ENCODE results near the gene RPL19. TPM values are rescaled to one million over a fixed set of nuclear protein-coding genes. Genes with fewer than 3 reads are reported as not detected.

RPL19 gene
- total RNA-seq, 1 donor from 2014 or later, result 1,018 TPM

DNA sequence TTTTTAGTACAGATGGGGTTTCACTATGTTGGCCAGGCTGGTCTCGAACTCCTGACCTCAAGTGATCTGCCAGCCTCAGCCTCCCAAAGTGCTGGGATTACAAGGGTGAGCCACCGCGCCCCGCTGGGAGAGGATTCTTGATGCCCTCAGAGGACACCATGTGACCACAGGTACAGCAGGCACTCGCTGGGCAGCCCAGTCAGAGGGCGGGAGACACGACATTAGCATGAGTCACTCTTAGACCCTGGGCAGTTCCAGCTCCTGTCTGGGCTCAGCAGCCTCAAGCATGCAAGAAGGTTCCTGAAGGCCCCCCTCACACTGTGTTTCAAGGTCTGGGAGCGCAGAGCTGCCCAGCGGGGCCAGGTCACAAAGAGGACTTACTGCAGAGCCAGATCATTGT lies 13.8 kb downstream of the RPL19 start:
- DNase-seq (ENCODE audit: missing footprints) (no peak), ATAC-seq (no peak)
- intact Hi-C loops (cut with DNase I), result no loop called here

DNA sequence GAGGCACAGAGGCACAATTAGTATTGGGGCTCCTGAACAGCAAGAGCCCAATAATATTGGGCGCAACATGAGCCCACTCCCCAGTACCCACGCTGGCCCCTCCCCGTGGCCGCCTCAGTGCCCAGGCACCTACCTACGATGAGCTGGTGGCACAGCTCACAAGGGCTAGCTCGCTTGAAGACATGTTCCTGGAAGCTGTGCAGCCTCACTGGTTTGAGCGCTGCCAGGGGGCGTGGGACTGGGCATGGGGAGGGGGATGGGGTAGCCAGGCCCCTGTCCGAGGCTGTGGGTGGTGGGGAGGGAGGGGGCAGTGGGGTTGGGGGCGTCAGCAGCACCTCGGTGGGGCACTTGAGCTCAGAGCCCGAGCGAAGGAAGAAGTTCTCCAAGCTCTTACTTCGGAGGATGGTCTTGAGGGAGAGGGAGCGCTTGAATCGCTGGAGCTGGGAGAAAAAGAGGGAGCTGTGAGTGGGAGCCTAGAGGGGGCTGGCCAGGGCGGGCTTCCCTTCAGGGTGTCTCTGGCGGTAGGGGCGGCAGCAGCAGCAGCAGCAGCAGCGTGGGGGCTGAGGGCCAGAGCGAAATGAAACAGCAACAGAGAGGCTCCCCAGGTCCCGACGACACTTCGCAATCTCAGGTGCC lies 17.8 kb downstream of the RPL19 start:
- intact Hi-C loops (cut with DNase I), result no loop called here
- DNase-seq (ENCODE audit: missing footprints), result no peak
- no peak for ATAC-seq

DNA sequence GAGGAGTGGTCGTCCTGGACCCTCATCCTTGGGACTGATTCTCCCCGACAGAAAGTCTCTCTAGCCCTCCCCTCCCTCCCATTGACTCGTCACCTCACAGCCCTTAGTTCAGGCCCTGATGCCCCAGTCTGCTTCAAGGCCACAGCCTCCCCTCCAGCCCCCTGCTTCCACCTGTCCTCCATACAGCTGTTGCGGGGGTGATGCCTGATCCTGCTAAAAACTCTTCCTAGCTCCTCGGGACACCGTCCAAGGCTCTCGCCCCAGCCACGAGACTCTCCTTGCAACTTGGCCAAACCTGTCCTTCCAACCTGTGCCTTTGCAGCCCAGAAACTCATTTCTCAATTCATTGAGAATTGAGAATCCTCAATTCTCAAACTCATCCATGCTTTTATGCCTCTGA lies 18.8 kb downstream of the RPL19 start:
- intact Hi-C loops (cut with DNase I), result no loop called here
- DNase-seq (ENCODE audit: missing footprints) (no peak), ATAC-seq (no peak)

DNA sequence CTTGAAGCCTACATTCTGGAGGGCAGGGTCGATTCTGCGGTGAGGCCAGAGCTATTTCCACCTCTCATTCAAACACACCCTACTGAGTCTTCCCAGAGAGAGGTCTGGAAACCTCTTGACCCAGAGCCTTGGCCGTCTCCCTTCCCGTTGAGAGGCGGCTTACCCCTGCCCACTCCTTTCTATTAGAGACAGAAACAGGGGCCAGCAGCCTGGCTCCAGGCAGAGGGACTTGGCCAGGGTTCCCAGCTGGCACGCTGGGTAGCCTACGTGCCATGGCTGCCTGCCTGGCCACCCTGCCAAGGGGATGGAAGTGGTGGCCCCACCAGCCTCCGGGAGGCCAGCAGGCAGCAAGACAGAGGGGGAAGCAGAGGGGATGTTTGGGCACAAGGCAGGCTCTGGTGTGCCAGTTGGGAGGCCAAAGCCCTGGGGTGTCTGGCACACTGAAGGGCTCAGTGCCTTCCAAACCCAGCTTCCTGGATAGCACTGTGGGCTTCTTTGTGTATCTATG lies 19.6 kb downstream of the RPL19 start:
- intact Hi-C loops (cut with DNase I), result no loop called here
- DNase-seq (ENCODE audit: missing footprints) (no peak), ATAC-seq (peak; percentile 81)

DNA sequence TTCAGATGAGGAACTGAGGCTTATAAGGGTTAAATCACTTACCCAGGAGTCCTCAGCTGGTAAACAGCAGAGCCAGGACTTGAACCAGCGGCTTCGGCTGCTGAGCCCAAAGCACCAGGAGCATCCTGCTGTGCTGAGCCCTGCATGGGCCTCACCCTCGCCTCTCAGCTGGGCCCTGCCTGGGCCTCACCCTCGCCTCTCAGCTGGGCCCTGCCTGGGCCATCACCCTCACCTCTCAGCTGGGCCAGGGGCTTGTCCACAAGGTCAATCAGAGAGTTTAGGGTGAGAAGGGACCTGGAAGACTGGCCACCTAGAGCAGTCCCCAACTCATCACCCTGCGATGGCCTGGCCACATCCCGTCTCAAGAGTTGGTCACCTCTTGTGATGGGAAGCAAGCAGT lies 21.5 kb downstream of the RPL19 start:
- DNase-seq (ENCODE audit: missing footprints) (no peak), ATAC-seq (no peak)
- intact Hi-C loops (cut with DNase I), result no loop called here

DNA sequence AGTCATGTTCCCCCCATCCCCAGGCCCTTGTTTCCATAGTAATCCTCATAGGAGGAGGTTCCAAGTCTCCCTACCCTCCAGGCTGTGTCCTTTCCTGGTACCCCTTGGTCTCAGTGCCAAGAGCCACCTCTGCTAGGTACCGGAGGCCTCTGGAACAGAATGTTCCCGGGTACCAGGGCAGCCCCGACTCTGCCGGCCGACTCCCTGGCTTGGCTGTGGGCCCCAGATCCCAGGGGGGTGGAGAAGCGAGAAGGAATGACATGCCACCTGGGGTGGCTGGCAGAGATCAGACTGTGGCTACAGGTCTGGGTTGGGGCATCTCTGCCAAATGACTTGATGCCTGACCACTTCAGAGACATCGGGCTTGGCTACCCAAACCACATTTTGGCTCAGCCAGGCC lies 22.1 kb downstream of the RPL19 start:
- intact Hi-C loops (cut with DNase I), result no loop called here
- DNase-seq (ENCODE audit: missing footprints) (no peak), ATAC-seq (no peak)

DNA sequence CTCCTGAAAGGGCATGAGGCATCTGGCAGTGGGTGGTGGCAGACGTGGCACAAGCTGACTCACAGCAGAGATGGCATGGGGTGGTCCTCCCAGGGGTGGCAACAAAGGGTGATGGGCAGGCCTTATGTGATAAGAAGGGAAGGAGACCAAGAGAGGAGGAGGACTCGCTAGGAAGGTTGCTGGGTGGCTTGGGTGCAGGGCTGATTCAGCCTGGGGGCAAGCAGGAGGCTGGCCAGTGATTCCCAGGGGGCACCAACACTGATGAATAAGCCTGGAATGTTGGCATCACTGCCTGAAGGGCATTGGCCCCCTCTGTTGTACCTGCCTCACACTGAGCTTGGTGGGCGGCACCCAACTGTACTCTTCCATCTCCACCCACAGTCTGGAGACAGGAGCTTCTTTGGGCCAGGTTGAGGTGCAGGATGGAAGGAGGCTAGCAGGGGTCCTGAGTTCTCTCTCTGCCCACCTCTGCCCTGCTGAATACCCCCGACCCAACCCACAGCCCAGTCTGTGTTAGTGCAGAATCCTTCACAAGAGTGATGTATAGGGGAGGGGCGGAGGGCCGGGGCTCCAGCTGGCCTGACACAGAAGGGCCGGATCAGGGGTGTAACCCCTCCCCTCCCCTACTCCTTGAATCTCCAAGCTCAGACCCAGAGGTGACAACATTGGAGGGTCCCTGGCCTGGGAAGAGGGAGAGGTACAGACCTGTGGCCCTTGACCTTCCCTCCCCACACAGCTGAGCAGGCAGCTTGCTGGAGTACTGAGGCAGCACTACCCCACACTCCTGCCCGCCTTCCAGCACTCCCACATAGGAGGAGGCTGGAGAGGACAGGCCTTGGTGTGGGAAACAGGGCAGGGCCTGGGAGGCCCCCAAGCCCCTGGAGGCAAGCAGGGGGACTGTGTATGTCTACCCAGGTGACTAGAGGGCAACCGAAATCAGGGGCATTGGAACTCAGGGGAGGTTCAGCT lies 23.1 kb downstream of the RPL19 start:
- intact Hi-C loops (cut with DNase I), result no loop called here
- ATAC-seq (no peak), DNase-seq (ENCODE audit: missing footprints) (no peak)

DNA sequence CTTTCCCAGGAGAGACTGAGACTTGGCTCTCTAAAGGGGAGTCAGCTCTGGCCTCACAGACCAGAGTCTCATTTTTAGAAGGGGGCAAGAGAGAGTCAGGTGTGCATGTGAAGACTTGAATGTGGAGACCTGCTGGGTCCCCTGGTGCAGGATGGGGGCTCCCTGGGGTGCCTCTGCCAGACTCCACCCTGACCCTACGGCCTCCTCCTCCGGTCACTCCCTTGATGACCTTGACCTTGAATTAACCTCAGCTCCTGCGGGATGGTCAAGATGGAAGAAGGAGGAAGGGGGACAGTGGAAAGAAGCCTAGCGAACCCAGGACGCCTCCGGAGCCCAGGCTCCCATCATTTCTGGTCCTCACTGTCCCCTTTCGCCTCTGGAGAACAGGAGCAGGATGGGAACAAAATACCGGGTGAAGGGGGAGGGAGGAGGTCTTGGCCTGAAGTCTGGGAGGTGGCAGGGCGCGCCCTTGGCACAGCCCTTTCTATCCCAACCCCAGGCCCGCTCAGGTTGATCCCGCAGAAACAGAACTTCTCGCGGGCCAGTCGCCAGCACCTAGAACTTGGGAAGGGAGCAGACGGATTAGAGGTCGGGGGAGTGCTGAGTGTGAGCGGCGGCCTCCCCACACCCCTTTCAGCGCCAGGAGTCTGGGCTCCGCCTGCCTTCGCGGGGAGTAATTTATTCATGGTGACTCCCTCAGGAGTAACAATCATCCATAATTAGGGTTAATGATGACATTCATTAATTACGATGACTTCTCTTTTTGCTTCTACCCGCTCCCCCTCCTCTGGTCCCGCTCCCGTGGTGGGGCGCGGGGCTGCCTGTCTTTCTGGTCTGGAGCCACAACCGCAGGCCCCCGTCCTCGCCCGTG lies 24.1 kb downstream of the RPL19 start:
- intact Hi-C loops (cut with DNase I), result no loop called here
- no peak for ATAC-seq
- DNase-seq (ENCODE audit: missing footprints), result no peak

DNA sequence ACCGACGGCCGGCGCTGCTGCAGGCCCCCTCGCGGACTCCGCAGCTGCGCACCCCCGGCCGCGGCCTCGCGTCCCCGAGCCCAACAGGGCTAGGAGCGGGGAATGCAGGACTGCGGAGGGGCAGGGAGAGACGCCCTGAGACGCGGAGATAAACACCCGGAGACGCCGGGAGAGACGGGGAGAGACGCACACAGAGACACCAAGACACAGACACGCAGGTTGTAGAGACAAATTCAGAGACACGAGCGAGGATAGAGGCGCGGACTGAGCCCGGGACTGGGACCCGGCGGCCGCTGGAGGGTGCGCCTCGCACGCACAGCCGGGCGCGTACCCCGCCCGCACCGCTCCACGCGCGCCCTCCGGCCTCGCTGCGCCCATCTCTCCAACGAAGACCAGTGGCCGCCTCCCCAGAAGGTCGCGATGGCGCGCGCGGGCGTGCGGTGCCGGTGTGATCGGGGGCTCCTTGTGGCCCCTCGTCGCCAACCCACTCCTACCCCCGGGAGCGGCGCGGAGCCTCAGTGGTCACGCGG lies 24.8 kb downstream of the RPL19 start:
- ATAC-seq, result no peak
- intact Hi-C loops (cut with DNase I), result no loop called here
- no peak for DNase-seq (ENCODE audit: missing footprints)

DNA sequence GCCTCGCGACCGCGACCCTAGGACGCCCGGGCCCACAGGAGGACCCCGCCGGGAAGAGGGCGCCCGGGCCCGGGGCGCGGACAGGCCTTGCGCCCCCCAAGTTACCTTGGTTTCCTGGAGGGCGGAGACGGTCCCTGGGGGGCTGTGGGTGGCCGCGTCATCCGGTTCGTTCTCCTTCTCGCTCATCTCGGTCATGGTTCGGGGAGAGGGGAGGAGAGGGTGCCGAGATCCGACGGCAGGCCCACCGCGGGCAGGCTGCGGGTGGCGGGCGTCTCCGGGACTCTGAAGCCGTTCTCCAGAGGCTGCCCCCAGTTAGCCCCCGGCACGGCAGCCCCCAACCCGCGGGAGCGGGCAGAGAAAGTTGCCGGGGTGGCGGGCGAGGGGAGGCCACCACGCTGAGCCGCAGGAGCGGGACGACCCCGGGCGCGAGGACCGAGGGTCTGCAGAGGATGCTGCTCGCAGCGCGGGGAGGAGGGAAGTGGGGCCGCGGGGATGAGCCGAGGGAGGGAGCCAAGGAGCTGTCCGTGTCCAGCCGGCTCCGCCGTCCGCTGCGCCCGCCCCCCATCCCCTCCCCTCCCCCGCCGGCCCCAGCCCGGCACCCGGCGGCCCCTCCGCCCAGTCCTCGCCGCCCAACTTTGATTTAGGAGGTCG lies 25.4 kb downstream of the RPL19 start, which contains the start of gene STAC2:
Gene STAC2, minus strand, starts transcription at position 638 of the 651 bp plus-strand sequence. Its CDS starts 443 bp downstream, at position 195.
- ATAC-seq, result no peak
- no peak for DNase-seq (ENCODE audit: missing footprints)
- intact Hi-C loops (cut with DNase I), result no loop called here

DNA sequence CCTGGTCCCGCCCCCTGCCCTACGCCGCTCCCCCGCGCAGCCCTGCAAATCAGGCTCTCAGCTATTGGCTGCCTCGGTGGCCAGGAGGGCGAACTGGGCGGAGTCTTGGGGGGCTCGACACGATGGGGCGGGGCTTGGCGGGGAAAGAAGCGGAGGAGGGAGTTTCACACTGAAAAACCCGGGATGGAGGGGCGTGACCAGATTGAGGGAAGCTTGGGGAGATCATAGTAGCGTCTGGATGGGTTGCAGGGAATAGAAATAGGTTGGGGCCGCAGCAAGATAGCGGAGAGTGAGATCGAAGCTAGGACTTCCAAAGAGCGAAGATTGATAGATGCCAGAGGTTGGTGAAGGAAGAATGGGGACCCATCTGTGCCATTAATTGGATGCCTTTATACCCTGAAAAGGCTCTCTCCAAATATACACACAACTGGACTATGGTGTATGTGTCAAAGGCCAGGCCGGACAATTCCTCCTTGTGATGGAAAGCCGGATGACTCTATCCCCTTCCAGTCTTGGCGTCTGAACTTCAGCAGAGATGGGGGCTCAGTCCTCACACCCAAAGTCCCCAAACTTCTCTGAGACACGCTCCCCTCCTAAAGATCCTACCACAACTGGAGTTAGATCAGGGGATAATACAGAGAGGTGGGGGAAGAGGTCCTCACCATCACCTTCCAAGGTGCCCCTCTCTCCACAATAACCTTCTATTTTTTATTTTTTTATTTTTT lies 26.0 kb downstream of the RPL19 start:
- no peak for DNase-seq (ENCODE audit: missing footprints)
- intact Hi-C loops (cut with DNase I), result no loop called here
- peak; percentile 82 for ATAC-seq

DNA sequence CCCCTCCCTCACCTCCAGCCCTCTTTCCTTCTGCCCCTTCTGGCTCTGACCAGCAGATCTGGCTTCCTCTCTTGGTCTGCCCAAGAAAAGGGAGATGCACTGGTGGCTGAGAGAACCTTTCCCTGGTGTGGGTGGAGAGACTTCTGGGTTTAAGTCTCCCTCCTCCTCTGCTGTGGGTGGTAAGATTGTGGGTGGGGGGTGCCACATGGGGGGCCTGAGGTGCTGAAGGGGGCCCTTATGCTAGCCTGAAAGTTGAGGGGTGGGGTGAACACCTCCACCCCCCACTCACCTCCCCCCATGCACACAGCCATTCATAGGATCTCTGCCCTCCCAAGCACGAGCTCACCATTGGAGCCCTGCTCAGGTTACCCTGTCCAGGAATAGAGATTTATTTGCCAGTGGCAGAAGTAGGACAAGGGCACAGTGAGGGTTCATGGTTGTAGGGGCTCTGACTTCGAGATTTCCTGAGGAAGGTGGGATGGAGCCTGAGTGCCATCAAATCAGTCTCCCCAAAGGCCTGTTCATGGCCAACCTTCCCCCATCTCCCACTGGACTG lies 27.4 kb downstream of the RPL19 start:
- intact Hi-C loops (cut with DNase I), result no loop called here
- ATAC-seq (no peak), DNase-seq (ENCODE audit: missing footprints) (no peak)

DNA sequence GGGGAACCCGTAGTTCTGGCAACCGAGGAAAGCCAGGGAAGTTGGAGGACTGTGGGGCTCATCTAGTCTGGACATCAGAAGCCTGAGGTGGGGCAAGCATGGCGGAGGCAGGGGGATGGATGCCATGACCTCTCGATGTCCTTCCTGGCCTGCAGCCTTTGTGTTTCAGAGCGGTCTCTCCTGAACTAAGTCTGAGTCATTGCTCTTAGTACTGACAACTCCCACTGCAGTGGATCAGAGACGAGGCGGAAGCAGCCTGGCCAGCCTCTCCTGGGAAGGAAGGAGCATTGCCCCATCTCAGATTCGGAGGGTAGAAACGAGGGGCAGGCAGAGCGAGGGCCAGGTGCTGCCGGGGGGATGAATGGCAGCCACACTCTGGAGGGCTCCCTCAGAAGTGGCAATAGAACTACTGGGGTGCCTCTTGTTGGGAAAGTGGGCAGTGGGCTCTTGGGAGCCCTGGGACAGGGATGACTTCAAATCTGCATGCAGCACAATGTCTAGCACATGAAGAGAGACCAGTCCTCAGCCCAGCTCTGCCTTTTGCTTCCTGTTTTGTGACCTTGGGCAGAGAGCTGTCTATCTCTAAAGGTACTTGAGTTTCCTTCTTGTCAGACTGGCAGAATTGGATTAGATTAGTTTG lies 29.3 kb downstream of the RPL19 start:
- DNase-seq (ENCODE audit: missing footprints), result no peak
- intact Hi-C loops (cut with DNase I), result no loop called here
- no peak for ATAC-seq

DNA sequence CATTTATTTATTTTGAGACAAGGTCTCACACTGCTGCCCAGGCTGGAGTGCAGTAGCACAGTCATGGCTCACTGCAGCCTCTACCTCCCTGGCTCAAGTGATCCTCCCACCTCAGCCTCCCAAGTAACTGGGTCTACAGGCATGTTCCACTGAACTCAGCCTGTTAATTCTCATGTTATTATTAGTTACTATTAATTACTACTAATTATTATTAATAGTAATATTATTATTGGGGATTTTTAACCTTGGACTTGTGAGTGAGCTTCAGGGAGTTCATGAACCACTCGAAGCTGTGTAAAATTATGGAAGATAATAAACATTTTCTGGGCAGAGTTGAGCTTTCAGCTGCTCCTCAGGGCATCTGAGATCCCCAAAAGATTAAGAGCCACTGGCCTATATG lies 30.3 kb downstream of the RPL19 start:
- ATAC-seq (no peak), DNase-seq (ENCODE audit: missing footprints) (no peak)
- intact Hi-C loops (cut with DNase I), result no loop called here

DNA sequence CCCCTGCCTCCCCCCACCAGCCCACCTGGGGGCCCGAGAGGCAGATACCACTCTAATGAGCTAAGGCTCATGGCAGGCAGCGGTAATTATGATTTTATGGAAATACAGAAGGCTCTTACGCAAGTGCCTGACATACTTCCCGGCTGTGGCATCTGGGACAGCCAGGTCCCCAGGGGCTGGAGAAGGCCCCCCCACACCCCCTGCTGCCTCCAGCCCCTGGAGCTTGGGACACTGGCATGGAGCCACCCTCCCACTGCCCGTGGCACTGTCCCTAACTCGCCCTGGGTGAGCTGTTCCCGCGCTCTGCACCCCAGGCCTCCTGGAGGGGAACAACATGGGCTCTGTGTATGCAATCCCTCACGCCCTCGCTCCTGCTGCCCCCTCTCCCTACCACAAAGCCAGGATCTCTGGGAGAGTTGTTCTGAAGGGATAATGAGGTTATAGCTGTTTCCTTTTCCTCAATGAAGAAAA lies 31.0 kb downstream of the RPL19 start:
- ATAC-seq (no peak), DNase-seq (ENCODE audit: missing footprints) (no peak)
- intact Hi-C loops (cut with DNase I), result no loop called here

DNA sequence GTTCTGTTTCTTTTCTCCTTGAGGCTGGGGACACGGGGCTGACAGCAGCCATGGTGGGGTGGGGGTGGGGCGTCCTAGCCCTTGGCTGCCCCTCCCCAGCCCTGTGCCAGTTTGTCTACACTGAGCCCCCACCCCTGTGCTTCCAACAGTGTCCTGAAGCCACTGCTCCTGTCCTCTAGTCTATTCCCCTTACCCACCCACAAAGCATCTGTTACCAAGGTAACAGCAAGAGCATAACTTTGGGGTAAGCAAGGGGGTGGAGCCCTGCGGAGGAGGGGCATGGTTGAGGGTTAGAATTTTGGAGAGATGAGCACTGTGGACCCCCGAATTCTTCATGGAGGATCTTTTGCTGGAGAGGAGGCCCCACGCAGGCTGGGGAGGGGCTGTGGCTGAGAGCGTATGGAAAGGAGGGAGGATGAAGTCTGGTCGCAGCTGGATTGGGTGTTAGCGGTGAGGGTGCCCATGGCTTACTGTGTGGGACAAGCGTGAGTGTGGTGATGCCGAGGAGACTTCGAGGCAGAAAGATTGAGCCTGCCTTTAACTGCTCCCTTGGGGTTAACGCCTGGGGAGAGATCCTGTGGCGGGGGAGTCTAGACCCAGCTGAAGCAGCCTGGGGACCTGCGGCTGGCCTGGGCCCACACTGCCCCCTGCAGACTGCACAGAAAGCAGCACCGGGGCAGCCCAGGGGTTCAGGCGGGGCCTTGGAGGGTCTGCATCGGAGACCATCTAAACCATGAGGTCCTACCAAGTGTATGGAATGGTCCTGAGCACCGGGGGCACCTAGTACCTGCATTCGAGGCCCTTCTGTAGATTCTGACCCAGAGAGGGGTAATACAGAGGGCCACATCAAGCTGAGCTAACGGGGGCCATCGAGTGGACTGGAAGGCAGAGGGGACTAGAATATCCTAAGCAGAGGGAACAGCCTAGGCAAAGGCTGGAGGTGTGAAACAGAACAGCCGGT lies 31.8 kb downstream of the RPL19 start:
- intact Hi-C loops (cut with DNase I), result loop anchor here (2.0 kb wide), 1 partner anchor 23 kb away; no protein-coding TSS in a partner anchor
- ATAC-seq (peak; percentile 81), DNase-seq (ENCODE audit: missing footprints) (peak; percentile 69)

All from Right ventricle myocardium inferior (tissue), 1 donor.